Neuronal stem cell (in vitro differentiated cells): ENCODE results near the gene THRA.
A peak's percentile ranks its signal among the peaks of the same experiment; 100 is the strongest.

Experiments used
- DNase-seq: peaks from one replicate; pipeline ENCODE4 v3.0.0-alpha.2; 2013; ENCODE audit warnings: low spot score
- H2AFZ ChIP-seq: one replicate; pipeline ENCODE4 v1.6.1; 2013; ENCODE audit warnings: mild to moderate bottlenecking, low read length, inconsistent platforms
- H2AK5ac ChIP-seq: 2 replicates; pipeline ENCODE4 v1.6.1; 2013; ENCODE audit warnings: low read depth, mild to moderate bottlenecking, inconsistent platforms, low read length, moderate library complexity, mixed read lengths
- H2BK120ac ChIP-seq: 2 replicates; pipeline ENCODE4 v1.6.1; 2013; ENCODE audit warnings: low read depth, mild to moderate bottlenecking, inconsistent platforms, low read length, moderate library complexity, mixed read lengths
- H2BK12ac ChIP-seq: one replicate; pipeline ENCODE4 v1.6.1; 2013; ENCODE audit warnings: low read length, inconsistent platforms
- H2BK15ac ChIP-seq: 2 replicates; pipeline ENCODE4 v1.6.1; 2013; ENCODE audit warnings: mild to moderate bottlenecking, low read length, inconsistent platforms, mixed read lengths
- H2BK5ac ChIP-seq: one replicate; pipeline ENCODE4 v1.6.1; 2013; ENCODE audit warnings: inconsistent platforms, mild to moderate bottlenecking, low read length, moderate library complexity
- H3K14ac ChIP-seq: one replicate; pipeline ENCODE4 v1.6.1; 2013; ENCODE audit warnings: low read length, inconsistent platforms
- H3K18ac ChIP-seq: 2 replicates; pipeline ENCODE4 v1.6.1; 2013; ENCODE audit warnings: low read length, inconsistent platforms
- H3K23ac ChIP-seq: 2 replicates; pipeline ENCODE4 v1.6.1; 2013; ENCODE audit warnings: low read depth, mild to moderate bottlenecking, mixed read lengths, low read length, inconsistent platforms; ENCODE audit not compliant: poor library complexity
- H3K27ac ChIP-seq: replicated peaks from 3 replicates; pipeline ENCODE4 v1.5.1; 2013; ENCODE audit warnings: low read length, inconsistent platforms
- H3K27me3 ChIP-seq, 3 experiments: 2 replicates each; pipeline ENCODE4 v1.6.1; 2013; ENCODE audit warnings: low read length in 3 of 3, mild to moderate bottlenecking in 2 of 3, inconsistent platforms in 1 of 3, low read depth in 1 of 3, mixed read lengths in 1 of 3, moderate library complexity in 1 of 3; ENCODE audit not compliant: control insufficient read depth in 3 of 3, insufficient read depth in 3 of 3
- H3K36me3 ChIP-seq, 2 donors: replicated peaks in 1 of 2; 2 replicates each; pipeline ENCODE4 v1.6.1; 2013; ENCODE audit warnings: low read length in 2 of 2; ENCODE audit not compliant: control insufficient read depth in 2 of 2, insufficient read depth in 2 of 2
- H3K4ac ChIP-seq: 2 replicates; pipeline ENCODE4 v1.6.1; 2013; ENCODE audit warnings: inconsistent platforms, mild to moderate bottlenecking, low read length, moderate library complexity
- H3K4me1 ChIP-seq, 2 donors: 1 replicate in 1 of 2; 2 replicates in 1 of 2; pipeline ENCODE4 v1.6.1; 2013; ENCODE audit warnings: low read length in 2 of 2, low read depth in 1 of 2; ENCODE audit not compliant: control insufficient read depth in 2 of 2, insufficient read depth in 1 of 2
- H3K4me2 ChIP-seq: one replicate; pipeline ENCODE4 v1.6.1; 2013; ENCODE audit warnings: mild to moderate bottlenecking, low read length, inconsistent platforms; ENCODE audit not compliant: insufficient read depth, poor library complexity, severe bottlenecking
- H3K4me3 ChIP-seq, 2 donors: 2 replicates each; pipeline ENCODE4 v1.5.1; 2013; ENCODE audit warnings: low read length in 2 of 2, mild to moderate bottlenecking in 2 of 2, inconsistent platforms in 1 of 2, moderate library complexity in 1 of 2
- H3K79me1 ChIP-seq: one replicate; pipeline ENCODE4 v1.6.1; 2013; ENCODE audit warnings: low read depth, mild to moderate bottlenecking, inconsistent platforms, low read length, moderate library complexity
- H3K9ac ChIP-seq: one replicate; pipeline ENCODE4 v1.6.1; 2013; ENCODE audit warnings: mild to moderate bottlenecking, low read depth, low read length, inconsistent platforms; ENCODE audit not compliant: poor library complexity
- H3K9me3 ChIP-seq, 2 donors: replicated peaks in 1 of 2; 2 replicates each; pipeline versions ENCODE3 to v1.6.1; 2013; ENCODE audit warnings: low read length in 2 of 2, mild to moderate bottlenecking in 2 of 2, inconsistent platforms in 1 of 2, low read depth in 1 of 2, mixed read lengths in 1 of 2, moderate library complexity in 1 of 2; ENCODE audit not compliant: control insufficient read depth in 2 of 2, insufficient read depth in 1 of 2
- H4K8ac ChIP-seq: one replicate; pipeline ENCODE4 v1.6.1; 2013; ENCODE audit warnings: low read depth, mild to moderate bottlenecking, inconsistent platforms, low read length, moderate library complexity
- H4K91ac ChIP-seq: one replicate; pipeline ENCODE4 v1.6.1; 2013; ENCODE audit warnings: low read length, low read depth, mild to moderate bottlenecking, inconsistent platforms; ENCODE audit not compliant: poor library complexity
- WGBS, 2 donors: extraction: QIAGEN DNeasy Blood & Tissue Kit; methylation state at CpG; one replicate each; pipeline ENCODE4 v1.1.7; 2013; ENCODE audit warnings: missing lambda C conversion rate in 2 of 2, mixed read lengths in 1 of 2; ENCODE audit not compliant: insufficient read length in 2 of 2, insufficient replicate concordance in 1 of 2; ENCODE audit errors: extremely low coverage in 2 of 2; 5-methylcytosine and 5-hydroxymethylcytosine counted together

The THRA gene

GRCh38 chr17:40084477-40084876, 21.7 kb downstream of the THRA start:
- WGBS, 2 donors = no CpG with 5 or more reads among the region's 14 CpGs
- Histone ChIP-seq H3K79me1 (peaks cover 3% of the 10 kb centered on the region), H3K4me3 (no peak overlapping the region), H3K27me3 (no peaks in the 10 kb centered on the region), H3K36me3 (peaks cover 22 to 49% of the 10 kb centered on the region in 2 donors), H2AFZ (no peak overlapping the region), H3K27ac (no peak overlapping the region), H3K4me1 (peaks cover 0 to 1% of the 10 kb centered on the region in 2 donors), H3K4me2 (no peak overlapping the region), H3K14ac (no peak overlapping the region), H3K4ac (no peak overlapping the region), H4K8ac (no peak overlapping the region), H3K18ac (no peak overlapping the region), H2BK15ac (no peak overlapping the region), H2AK5ac (no peak overlapping the region), H2BK12ac (no peak overlapping the region), H3K9ac (no peak overlapping the region), H3K9me3 (peaks cover 0 to 6% of the 10 kb centered on the region in 2 donors), H2BK5ac (no peak overlapping the region), H2BK120ac (no peak overlapping the region), H4K91ac (no peak overlapping the region), H3K23ac (no peak overlapping the region)
- DNase-seq = no peak

GRCh38 chr17:40086150-40087044, 23.6 kb downstream of the THRA start:
- Histone ChIP-seq H3K79me1 (peaks cover 3% of the 10 kb centered on the region), H3K23ac (no peak overlapping the region), H2BK12ac (no peak overlapping the region), H4K91ac (no peak overlapping the region), H2BK15ac (no peak overlapping the region), H4K8ac (no peak overlapping the region), H3K4me3 (peak overlapping the region in 1 of 2 donors; percentile 62), H3K4me2 (no peak overlapping the region), H3K36me3 (peaks cover 25 to 51% of the 10 kb centered on the region in 2 donors), H3K4me1 (peaks cover 0 to 4% of the 10 kb centered on the region in 2 donors), H3K14ac (no peak overlapping the region), H2AK5ac (no peak overlapping the region), H3K18ac (no peak overlapping the region), H3K4ac (no peak overlapping the region), H2BK120ac (no peak overlapping the region), H3K9me3 (peaks cover 0 to 6% of the 10 kb centered on the region in 2 donors), H3K27ac (no peak overlapping the region), H2BK5ac (no peak overlapping the region), H2AFZ (no peak overlapping the region), H3K9ac (no peak overlapping the region), H3K27me3 (no peaks in the 10 kb centered on the region)
- no peak for DNase-seq
- WGBS, 2 donors = no CpG with 5 or more reads among the region's 17 CpGs

GRCh38 chr17:40087049-40087794, 24.5 kb downstream of the THRA start:
- Histone ChIP-seq H3K9me3 (peaks cover 0 to 6% of the 10 kb centered on the region in 2 donors), H3K23ac (no peak overlapping the region), H2BK5ac (no peak overlapping the region), H3K79me1 (peaks cover 3% of the 10 kb centered on the region), H3K27me3 (no peaks in the 10 kb centered on the region), H4K8ac (no peak overlapping the region), H3K4me1 (peaks cover 7 to 9% of the 10 kb centered on the region in 2 donors), H3K4me3 (peak overlapping the region in 1 of 2 donors; percentile 62), H3K4ac (no peak overlapping the region), H2BK120ac (no peak overlapping the region), H3K14ac (peak overlapping the region; percentile 38), H4K91ac (no peak overlapping the region), H3K9ac (peak overlapping the region; percentile 78), H3K4me2 (no peak overlapping the region), H2AK5ac (no peak overlapping the region), H3K18ac (no peak overlapping the region), H3K27ac (no peak overlapping the region), H3K36me3 (peaks cover 25 to 51% of the 10 kb centered on the region in 2 donors), H2BK12ac (no peak overlapping the region), H2AFZ (no peak overlapping the region), H2BK15ac (no peak overlapping the region)
- no peak for DNase-seq
- no CpG with 5 or more reads among the region's 6 CpGs for WGBS, 2 donors
